GM18498 (cell line): ENCODE results near the gene IFNGR1.
"Not testable (repeated sequence)": the region's sequence is repeated elsewhere in the genome, so short reads cannot be mapped to it uniquely, and the experiment has no call there.

Experiments
- ATAC-seq: cut with Tn5 transposase; IDR thresholded peaks from one replicate; pipeline ENCODE4 v1.9.1; 2021; ENCODE audit warnings: mild to moderate bottlenecking, moderate library complexity; ENCODE audit not compliant: unreplicated experiment

The IFNGR1 gene

GRCh38 chr6:137214931-137215330, 4.3 kb downstream of the IFNGR1 start:
- ATAC-seq: no peak

- ATAC-seq: no peak
Measured at GRCh38 chr6:137213813-137214212, 5.4 kb downstream of the IFNGR1 start.

GRCh38 chr6:137213331-137213740, 5.8 kb downstream of the IFNGR1 start:
- ATAC-seq: no peak

GRCh38 chr6:137211910-137212309, 7.3 kb downstream of the IFNGR1 start:
- no peak for ATAC-seq

- ATAC-seq: no peak
Measured at GRCh38 chr6:137210903-137211302, 8.3 kb downstream of the IFNGR1 start.

GRCh38 chr6:137208279-137208678, 10.9 kb downstream of the IFNGR1 start:
- ATAC-seq: no peak

- not testable (repeated sequence) for ATAC-seq
Measured at GRCh38 chr6:137207457-137207856, 11.7 kb downstream of the IFNGR1 start.

- ATAC-seq: no peak
Measured at GRCh38 chr6:137206577-137206976, 12.6 kb downstream of the IFNGR1 start.

- no peak for ATAC-seq
Measured at GRCh38 chr6:137203256-137203655, 15.9 kb downstream of the IFNGR1 start.

- ATAC-seq: no peak
Measured at GRCh38 chr6:137202078-137202477, 17.1 kb downstream of the IFNGR1 start.

GRCh38 chr6:137201006-137201405, 18.2 kb downstream of the IFNGR1 start:
- ATAC-seq: no peak

- no peak for ATAC-seq
Measured at GRCh38 chr6:137200288-137200687, 18.9 kb downstream of the IFNGR1 start.

- no peak for ATAC-seq
Measured at GRCh38 chr6:137197684-137198645, 21.2 kb downstream of the IFNGR1 start.

GRCh38 chr6:137193256-137194070, 25.7 kb downstream of the IFNGR1 start:
- ATAC-seq: no peak

GRCh38 chr6:137192821-137193220, 26.4 kb downstream of the IFNGR1 start:
- ATAC-seq: no peak

- ATAC-seq: no peak
Measured at GRCh38 chr6:137191670-137192069, 27.5 kb downstream of the IFNGR1 start.

- ATAC-seq: no peak
Measured at GRCh38 chr6:137191236-137191635, 27.9 kb downstream of the IFNGR1 start.

- no peak for ATAC-seq
Measured at GRCh38 chr6:137190583-137191094, 28.5 kb downstream of the IFNGR1 start.

GRCh38 chr6:137188855-137189254, 30.3 kb downstream of the IFNGR1 start:
- no peak for ATAC-seq

- ATAC-seq: no peak
Measured at GRCh38 chr6:137185290-137185689, 33.9 kb downstream of the IFNGR1 start.

- ATAC-seq: no peak
Measured at GRCh38 chr6:137182654-137183073, 36.5 kb downstream of the IFNGR1 start.
